ENCODE results near the gene PDZD8.

Gene PDZD8

GRCh38 chr10:117266400-117266799 lies 108.8 kb downstream of the PDZD8 start:
- Histone ChIP-seq H3K4me3 (ENCODE audit: low read length in 2 of 2) (no peak overlapping the region), H3K9me3 (replicated peaks in 1 of 2; ENCODE audit: control insufficient read depth in 2 of 2, insufficient read depth in 1 of 2, low read depth in 1 of 2, low read length in 2 of 2) (no peaks in the 10 kb centered on the region), H3K4me1 (ENCODE audit: control insufficient read depth in 2 of 2, insufficient read depth in 1 of 2, low read depth in 1 of 2, low read length in 2 of 2) (no peaks in the 10 kb centered on the region), H3K27me3 (ENCODE audit: control insufficient read depth in 3 of 3, insufficient read depth in 3 of 3, low read depth in 1 of 3, low read length in 3 of 3) (peaks cover 0 to 4% (median 0%) of the 10 kb centered on the region in 3 experiments), H3K9ac (ENCODE audit: low read depth, low read length, poor library complexity) (no peak overlapping the region), H4K91ac (ENCODE audit: low read depth, low read length, poor library complexity) (no peak overlapping the region), H3K79me1 (ENCODE audit: low read depth, low read length) (peaks cover 2% of the 10 kb centered on the region), H3K18ac (ENCODE audit: low read length) (no peak overlapping the region), H2AFZ (ENCODE audit: low read length) (no peak overlapping the region), H3K4ac (ENCODE audit: low read length) (no peak overlapping the region), H2BK120ac (ENCODE audit: low read depth, low read length) (no peak overlapping the region), H4K8ac (ENCODE audit: low read depth, low read length) (no peak overlapping the region), H2BK15ac (ENCODE audit: low read length) (no peak overlapping the region), H3K4me2 (ENCODE audit: insufficient read depth, low read length, poor library complexity, severe bottlenecking) (no peak overlapping the region), H2BK12ac (ENCODE audit: low read length) (no peak overlapping the region), H3K14ac (ENCODE audit: low read length) (no peak overlapping the region), H3K27ac (replicated peaks; ENCODE audit: low read length) (no peak overlapping the region), H3K36me3 (replicated peaks in 1 of 2; ENCODE audit: control insufficient read depth in 2 of 2, insufficient read depth in 2 of 2, low read length in 2 of 2) (no peaks in the 10 kb centered on the region), H3K23ac (ENCODE audit: low read depth, low read length, poor library complexity) (no peak overlapping the region), H2AK5ac (ENCODE audit: low read depth, low read length) (no peak overlapping the region), H2BK5ac (ENCODE audit: low read length) (no peak overlapping the region)
- WGBS, 2 donors (ENCODE audit: extremely low coverage in 2 of 2, insufficient read length in 2 of 2, insufficient replicate concordance in 1 of 2): no CpG with 5 or more reads among the region's 9 CpGs
- no peak for DNase-seq (ENCODE audit: low spot score)

- Histone ChIP-seq H3K9ac (ENCODE audit: low read depth, low read length, poor library complexity) (no peak overlapping the region), H3K4me1 (ENCODE audit: control insufficient read depth in 2 of 2, insufficient read depth in 1 of 2, low read depth in 1 of 2, low read length in 2 of 2) (peaks cover 4 to 9% of the 10 kb centered on the region in 2 donors), H2BK120ac (ENCODE audit: low read depth, low read length) (no peak overlapping the region), H2AK5ac (ENCODE audit: low read depth, low read length) (no peak overlapping the region), H3K23ac (ENCODE audit: low read depth, low read length, poor library complexity) (no peak overlapping the region), H4K8ac (ENCODE audit: low read depth, low read length) (no peak overlapping the region), H3K4me2 (ENCODE audit: insufficient read depth, low read length, poor library complexity, severe bottlenecking) (no peak overlapping the region), H3K4me3 (ENCODE audit: low read length in 2 of 2) (no peak overlapping the region), H3K27me3 (ENCODE audit: control insufficient read depth in 3 of 3, insufficient read depth in 3 of 3, low read depth in 1 of 3, low read length in 3 of 3) (peaks cover 0 to 4% (median 0%) of the 10 kb centered on the region in 3 experiments), H2BK15ac (ENCODE audit: low read length) (no peak overlapping the region), H3K27ac (replicated peaks; ENCODE audit: low read length) (no peak overlapping the region), H3K36me3 (replicated peaks in 1 of 2; ENCODE audit: control insufficient read depth in 2 of 2, insufficient read depth in 2 of 2, low read length in 2 of 2) (no peaks in the 10 kb centered on the region), H2BK5ac (ENCODE audit: low read length) (no peak overlapping the region), H3K9me3 (replicated peaks in 1 of 2; ENCODE audit: control insufficient read depth in 2 of 2, insufficient read depth in 1 of 2, low read depth in 1 of 2, low read length in 2 of 2) (no peaks in the 10 kb centered on the region), H3K18ac (ENCODE audit: low read length) (no peak overlapping the region), H3K14ac (ENCODE audit: low read length) (no peak overlapping the region), H2AFZ (ENCODE audit: low read length) (no peak overlapping the region), H4K91ac (ENCODE audit: low read depth, low read length, poor library complexity) (no peak overlapping the region), H3K79me1 (ENCODE audit: low read depth, low read length) (peaks cover 2% of the 10 kb centered on the region), H3K4ac (ENCODE audit: low read length) (no peak overlapping the region), H2BK12ac (ENCODE audit: low read length) (no peak overlapping the region)
- WGBS, 2 donors (ENCODE audit: extremely low coverage in 2 of 2, insufficient read length in 2 of 2, insufficient replicate concordance in 1 of 2): no CpG with 5 or more reads among the region's 7 CpGs
- DNase-seq (ENCODE audit: low spot score): no peak
Observed at GRCh38 chr10:117264782-117265181, 110.5 kb downstream of the PDZD8 start.

- peak overlapping the region; percentile 27 for H3K18ac ChIP-seq (ENCODE audit: low read length)
- H2BK15ac ChIP-seq (ENCODE audit: low read length): no peak overlapping the region
- H2BK12ac ChIP-seq (ENCODE audit: low read length): peak overlapping the region; percentile 48
- peak overlapping the region; percentile 67 for H3K14ac ChIP-seq (ENCODE audit: low read length)
- no peak overlapping the region for H3K23ac ChIP-seq (ENCODE audit: low read depth, low read length, poor library complexity)
- H3K4me2 ChIP-seq (ENCODE audit: insufficient read depth, low read length, poor library complexity, severe bottlenecking): no peak overlapping the region
- peaks cover 0 to 13% (median 0%) of the 10 kb centered on the region in 3 experiments for H3K27me3 ChIP-seq (ENCODE audit: control insufficient read depth in 3 of 3, insufficient read depth in 3 of 3, low read depth in 1 of 3, low read length in 3 of 3)
- H3K9me3 ChIP-seq (replicated peaks in 1 of 2; ENCODE audit: control insufficient read depth in 2 of 2, insufficient read depth in 1 of 2, low read depth in 1 of 2, low read length in 2 of 2): no peaks in the 10 kb centered on the region
- no peak overlapping the region for H3K4me3 ChIP-seq (ENCODE audit: low read length in 2 of 2)
- no peak overlapping the region for H3K4ac ChIP-seq (ENCODE audit: low read length)
- no peak overlapping the region for H3K27ac ChIP-seq (replicated peaks; ENCODE audit: low read length)
- no peak overlapping the region for H2AK5ac ChIP-seq (ENCODE audit: low read depth, low read length)
- H3K36me3 ChIP-seq (replicated peaks in 1 of 2; ENCODE audit: control insufficient read depth in 2 of 2, insufficient read depth in 2 of 2, low read length in 2 of 2): no peaks in the 10 kb centered on the region
- H3K79me1 ChIP-seq (ENCODE audit: low read depth, low read length): no peaks in the 10 kb centered on the region
- H2AFZ ChIP-seq (ENCODE audit: low read length): no peak overlapping the region
- DNase-seq (ENCODE audit: low spot score): no peak
- WGBS, 2 donors (ENCODE audit: extremely low coverage in 2 of 2, insufficient read length in 2 of 2, insufficient replicate concordance in 1 of 2): no CpG with 5 or more reads among the region's 7 CpGs
- no peak overlapping the region for H2BK5ac ChIP-seq (ENCODE audit: low read length)
- no peak overlapping the region for H4K8ac ChIP-seq (ENCODE audit: low read depth, low read length)
- no peak overlapping the region for H3K9ac ChIP-seq (ENCODE audit: low read depth, low read length, poor library complexity)
- H4K91ac ChIP-seq (ENCODE audit: low read depth, low read length, poor library complexity): no peak overlapping the region
- peaks cover 4 to 13% of the 10 kb centered on the region in 2 donors for H3K4me1 ChIP-seq (ENCODE audit: control insufficient read depth in 2 of 2, insufficient read depth in 1 of 2, low read depth in 1 of 2, low read length in 2 of 2)
- no peak overlapping the region for H2BK120ac ChIP-seq (ENCODE audit: low read depth, low read length)
Observed at GRCh38 chr10:117262903-117263293, 112.3 kb downstream of the PDZD8 start.

GRCh38 chr10:117262291-117262902 lies 112.8 kb downstream of the PDZD8 start:
- no peak for DNase-seq (ENCODE audit: low spot score)
- H3K14ac ChIP-seq (ENCODE audit: low read length): no peak overlapping the region
- H3K4ac ChIP-seq (ENCODE audit: low read length): no peak overlapping the region
- H3K27me3 ChIP-seq (ENCODE audit: control insufficient read depth in 3 of 3, insufficient read depth in 3 of 3, low read depth in 1 of 3, low read length in 3 of 3): peaks cover 0 to 13% (median 0%) of the 10 kb centered on the region in 3 experiments
- H3K4me3 ChIP-seq (ENCODE audit: low read length in 2 of 2): no peak overlapping the region
- no peak overlapping the region for H3K9ac ChIP-seq (ENCODE audit: low read depth, low read length, poor library complexity)
- peaks cover 4 to 14% of the 10 kb centered on the region in 2 donors for H3K4me1 ChIP-seq (ENCODE audit: control insufficient read depth in 2 of 2, insufficient read depth in 1 of 2, low read depth in 1 of 2, low read length in 2 of 2)
- H3K4me2 ChIP-seq (ENCODE audit: insufficient read depth, low read length, poor library complexity, severe bottlenecking): no peak overlapping the region
- no peak overlapping the region for H2BK5ac ChIP-seq (ENCODE audit: low read length)
- no peaks in the 10 kb centered on the region for H3K79me1 ChIP-seq (ENCODE audit: low read depth, low read length)
- no peak overlapping the region for H3K27ac ChIP-seq (replicated peaks; ENCODE audit: low read length)
- H4K91ac ChIP-seq (ENCODE audit: low read depth, low read length, poor library complexity): no peak overlapping the region
- no CpG with 5 or more reads among the region's 10 CpGs for WGBS, 2 donors (ENCODE audit: extremely low coverage in 2 of 2, insufficient read length in 2 of 2, insufficient replicate concordance in 1 of 2)
- no peak overlapping the region for H2BK120ac ChIP-seq (ENCODE audit: low read depth, low read length)
- no peak overlapping the region for H2BK15ac ChIP-seq (ENCODE audit: low read length)
- H2AFZ ChIP-seq (ENCODE audit: low read length): no peak overlapping the region
- no peak overlapping the region for H3K23ac ChIP-seq (ENCODE audit: low read depth, low read length, poor library complexity)
- no peaks in the 10 kb centered on the region for H3K36me3 ChIP-seq (replicated peaks in 1 of 2; ENCODE audit: control insufficient read depth in 2 of 2, insufficient read depth in 2 of 2, low read length in 2 of 2)
- no peaks in the 10 kb centered on the region for H3K9me3 ChIP-seq (replicated peaks in 1 of 2; ENCODE audit: control insufficient read depth in 2 of 2, insufficient read depth in 1 of 2, low read depth in 1 of 2, low read length in 2 of 2)
- no peak overlapping the region for H3K18ac ChIP-seq (ENCODE audit: low read length)
- no peak overlapping the region for H2BK12ac ChIP-seq (ENCODE audit: low read length)
- H2AK5ac ChIP-seq (ENCODE audit: low read depth, low read length): no peak overlapping the region
- no peak overlapping the region for H4K8ac ChIP-seq (ENCODE audit: low read depth, low read length)
